Right lobe of liver (tissue), 6 donors: Measurements from ENCODE around the gene IPO13. TPM values are rescaled to one million over a fixed set of nuclear protein-coding genes. Genes with fewer than 3 reads are reported as not detected.

ENCODE experiments used
- ATAC-seq, 4 donors: fragments of 200-7000 bp; cut with Tn5 transposase; one replicate each; pipeline ENCODE4 v1.9.1; 2020; ENCODE audit warnings: mild to moderate bottlenecking in 4 of 4, moderate library complexity in 4 of 4
- DNase-seq, 3 donors: peaks; one replicate each; pipeline ENCODE4 v3.0.0-alpha.2; 2020
- H3K27ac ChIP-seq, 3 donors: fragments of 200-600 bp; one replicate each; pipeline ENCODE4 v1.8.0; 2022
- H3K27me3 ChIP-seq, 2 donors: fragments of 200-600 bp; one replicate each; pipeline ENCODE4 v1.8.0; 2022
- H3K36me3 ChIP-seq, 4 donors: fragments of 200-600 bp; sonication (generic) in 1 of 4; one replicate each; pipeline versions ENCODE4 v1.5.1 to v1.8.0; 2017 to 2022; ENCODE audit warnings: control low read depth in 1 of 4
- H3K4me1 ChIP-seq, 4 donors: fragments of 200-600 bp; sonication (generic) in 1 of 4; one replicate each; pipeline versions ENCODE4 v1.5.1 to v1.8.0; 2017 to 2022; ENCODE audit warnings: control low read depth in 1 of 4
- H3K4me3 ChIP-seq, 3 donors: fragments of 200-600 bp; one replicate each; pipeline ENCODE4 v1.8.0; 2022
- H3K9me3 ChIP-seq, 4 donors: fragments of 200-600 bp; sonication (generic) in 1 of 4; one replicate each; pipeline versions ENCODE4 v1.5.1 to v1.8.0; 2017 to 2022; ENCODE audit warnings: control low read depth in 1 of 4
- CTCF ChIP-seq, 4 donors: fragments of 200-600 bp in 3 of 4; fragments of 450-650 bp in 1 of 4; IDR thresholded peaks; one replicate each; pipeline versions ENCODE4 v1.5.1 to v1.8.0; 2016 to 2022; ENCODE audit warnings: antibody characterized with exemption in 4 of 4, mild to moderate bottlenecking in 2 of 4
- POLR2A ChIP-seq: fragments of 450-650 bp; IDR thresholded peaks from one replicate; pipeline ENCODE4 v1.6.1; 2017; ENCODE audit warnings: antibody characterized with exemption, mild to moderate bottlenecking
- WGBS: methylation state at CpG from one replicate; pipeline ENCODE4 v1.1.6; 2018; ENCODE audit warnings: low coverage, low lambda C conversion rate; ENCODE audit not compliant: insufficient coverage; ENCODE audit errors: missing lambda C conversion rate; 5-methylcytosine and 5-hydroxymethylcytosine counted together
- intact Hi-C, 2 donors: fragments of 100-400 bp; cut with DNase I; formaldehyde crosslinking; loops; one replicate each; pipeline versions ENCODE4 v1.11.2 to v1.14.1; 2022
- total RNA-seq, 6 experiments: library from RNA; depleted of rRNA in 2 of 6; stranded (reverse); fragments of >200 nt in 2 of 6; fragmentation: NEBNext Ultra II Directional in 3 of 6; extraction: Animal tissue kit (Norgen Biotek cat#: 25700) in 3 of 6; gene quantifications; one replicate each; pipeline versions ENCODE4 v1.1.0 to v1.2.4, GENCODE V29; 2016 to 2023
- donor health status: DM: no; HTN: yes; CAD: no.
- donor health status: DM: no; HTN: no; CAD: no.
- donor health status: DM: no; HTN: no; CAD: no.
- donor health status: DM: no; HTN: yes; CAD: no.
- donor health status: DM: no; HTN: yes; CAD: no.

Gene IPO13
- total RNA-seq, 6 experiments from 2014 or later = 12.4 to 18.9 (median 14.8) TPM

GRCh38 chr1:43949678-43950077 is 2.9 kb downstream of the IPO13 start:
- TF ChIP-seq POLR2A = no peak
- TF ChIP-seq CTCF (IDR thresholded peaks at IDR 0.05) = no peak
- no CpG with 5 or more reads among the region's 13 CpGs for WGBS
- DNase-seq (peak in 1 of 3 donors; percentile 38), ATAC-seq (no peak)
- no peak overlapping the region for H3K4me3 ChIP-seq
- intact Hi-C loops = no loop called here
- peaks cover 0 to 5% (median 0%) of the 10 kb centered on the region in 4 donors for H3K36me3 ChIP-seq
- peaks cover 0 to 17% (median 9%) of the 10 kb centered on the region in 4 donors for H3K4me1 ChIP-seq
- H3K27me3 ChIP-seq = no peaks in the 10 kb centered on the region
- H3K9me3 ChIP-seq = no peaks in the 10 kb centered on the region
- H3K27ac ChIP-seq = no peak overlapping the region

- Histone ChIP-seq H3K4me3 (no peak overlapping the region), H3K27me3 (no peaks in the 10 kb centered on the region), H3K27ac (no peak overlapping the region), H3K9me3 (no peaks in the 10 kb centered on the region), H3K4me1 (peaks cover 0 to 13% (median 8%) of the 10 kb centered on the region in 4 donors), H3K36me3 (peaks cover 0 to 8% (median 0%) of the 10 kb centered on the region in 4 donors)
- WGBS = 84% methylated on average over 4 of the region's 4 CpGs
- DNase-seq = no peak
- intact Hi-C loops = no loop called here
- ATAC-seq = no peak
- TF ChIP-seq POLR2A (no peak), CTCF (IDR thresholded peaks at IDR 0.05) (no peak)
Observed at GRCh38 chr1:43951021-43951985, 4.6 kb downstream of the IPO13 start.

- intact Hi-C loops = no loop called here
- no peak overlapping the region for H3K27ac ChIP-seq
- H3K36me3 ChIP-seq = peaks cover 0 to 20% (median 4%) of the 10 kb centered on the region in 4 donors
- no peaks in the 10 kb centered on the region for H3K27me3 ChIP-seq
- peaks cover 0 to 8% (median 3%) of the 10 kb centered on the region in 4 donors for H3K4me1 ChIP-seq
- 94% methylated on average over 2 of the region's 8 CpGs for WGBS
- no peak for ATAC-seq
- H3K9me3 ChIP-seq = no peaks in the 10 kb centered on the region
- H3K4me3 ChIP-seq = no peak overlapping the region
- no peak for DNase-seq
- no peak for TF ChIP-seq POLR2A
Observed at GRCh38 chr1:43952731-43953346, 6.1 kb downstream of the IPO13 start.

GRCh38 chr1:43953361-43953760 is 6.6 kb downstream of the IPO13 start:
- Histone ChIP-seq H3K4me3 (no peak overlapping the region), H3K27me3 (no peaks in the 10 kb centered on the region), H3K27ac (no peak overlapping the region), H3K9me3 (no peaks in the 10 kb centered on the region), H3K36me3 (peaks cover 0 to 25% (median 4%) of the 10 kb centered on the region in 4 donors), H3K4me1 (peaks cover 0 to 3% (median 0%) of the 10 kb centered on the region in 4 donors)
- DNase-seq (no peak), ATAC-seq (no peak)
- TF ChIP-seq POLR2A (no peak), CTCF (IDR thresholded peaks at IDR 0.05) (no peak)
- WGBS = 80% methylated on average over 1 of the region's 3 CpGs
- intact Hi-C loops = no loop called here

- H3K36me3 ChIP-seq = peaks cover 0 to 32% (median 4%) of the 10 kb centered on the region in 4 donors
- H3K27me3 ChIP-seq = no peaks in the 10 kb centered on the region
- TF ChIP-seq CTCF (IDR thresholded peaks at IDR 0.05) = no peak
- no peak for TF ChIP-seq POLR2A
- no peaks in the 10 kb centered on the region for H3K9me3 ChIP-seq
- no peak for ATAC-seq
- DNase-seq = no peak
- no peaks in the 10 kb centered on the region for H3K4me1 ChIP-seq
- WGBS = 86% methylated on average over 1 of the region's 5 CpGs
- intact Hi-C loops = no loop called here
- no peak overlapping the region for H3K4me3 ChIP-seq
- no peak overlapping the region for H3K27ac ChIP-seq
Observed at GRCh38 chr1:43954036-43954435, 7.3 kb downstream of the IPO13 start.
